Measurements from ENCODE around the gene CCDC6. TPM values are rescaled to one million over a fixed set of nuclear protein-coding genes. Genes with fewer than 3 reads are reported as not detected.
"Not testable (repeated sequence)": the region's sequence is repeated elsewhere in the genome, so short reads cannot be mapped to it uniquely, and the experiment has no call there.

CCDC6 gene
- total RNA-seq, 1 donor from 2014 or later: 32.3 TPM

GRCh38 chr10:59754951-59755350, 151.4 kb downstream of the CCDC6 start:
- no peak for DNase-seq

DNA sequence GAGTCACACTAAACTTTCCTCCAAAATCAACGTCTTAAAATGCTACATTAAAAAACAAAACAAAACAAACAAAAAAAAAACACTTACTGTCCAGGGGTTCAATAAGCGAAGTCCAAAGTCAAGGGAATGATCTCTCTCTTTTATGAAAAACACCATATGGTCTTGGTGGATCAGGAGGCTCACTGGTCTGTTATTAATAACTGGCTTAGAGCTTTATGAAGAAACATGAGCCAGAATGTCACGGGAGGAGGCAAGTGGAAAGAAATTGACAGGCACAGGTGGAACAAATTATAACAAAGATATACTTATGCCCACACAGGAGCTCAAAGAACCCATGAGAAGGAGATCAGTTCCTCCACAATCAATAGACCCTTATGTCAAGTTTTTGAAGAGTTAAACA, 153.1 kb downstream of the CCDC6 start, which contains the start of gene MRLN:
Gene MRLN (minus strand): TSS at position 189 of the 400 bp plus-strand sequence.
- DNase-seq: no peak

GRCh38 chr10:59752278-59752940, 153.9 kb downstream of the CCDC6 start:
- DNase-seq: no peak

DNA sequence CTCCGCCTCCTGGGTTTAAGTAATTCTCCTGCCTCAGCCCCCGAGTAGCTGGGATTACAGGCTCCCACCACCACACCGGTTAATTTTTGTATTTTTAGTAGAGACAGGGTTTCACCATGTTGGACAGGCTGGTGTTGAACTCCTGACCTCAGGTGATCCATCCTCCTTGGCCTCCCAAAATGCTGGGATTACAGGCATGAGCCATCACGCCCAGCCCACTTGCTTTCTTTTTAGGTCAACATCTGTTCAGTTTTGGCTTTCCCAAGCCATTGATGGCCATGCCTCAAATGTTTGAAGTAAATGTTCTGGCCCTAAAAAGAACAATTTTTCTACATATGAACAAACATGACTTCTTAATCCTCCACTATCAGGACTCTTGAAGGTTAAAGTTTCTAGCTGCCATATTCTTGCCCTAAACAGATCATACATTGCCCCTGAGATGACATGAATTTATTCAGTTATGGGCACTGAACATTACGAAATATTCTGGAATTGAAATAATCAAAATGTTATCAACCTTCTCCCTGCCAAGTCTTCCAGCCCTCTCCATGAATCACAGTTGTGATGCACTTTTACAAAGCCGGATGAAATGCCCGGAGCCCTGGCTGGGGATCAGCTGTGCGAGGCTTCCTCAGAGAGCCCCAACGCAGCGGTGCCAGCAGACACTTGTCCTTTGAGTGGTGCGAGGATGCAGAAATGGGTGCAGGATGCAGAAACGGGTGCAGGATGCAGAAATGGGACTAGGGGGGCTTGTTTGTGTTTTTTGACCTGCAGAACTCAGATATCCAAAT, 156.0 kb downstream of the CCDC6 start:
- no peak for DNase-seq

DNA sequence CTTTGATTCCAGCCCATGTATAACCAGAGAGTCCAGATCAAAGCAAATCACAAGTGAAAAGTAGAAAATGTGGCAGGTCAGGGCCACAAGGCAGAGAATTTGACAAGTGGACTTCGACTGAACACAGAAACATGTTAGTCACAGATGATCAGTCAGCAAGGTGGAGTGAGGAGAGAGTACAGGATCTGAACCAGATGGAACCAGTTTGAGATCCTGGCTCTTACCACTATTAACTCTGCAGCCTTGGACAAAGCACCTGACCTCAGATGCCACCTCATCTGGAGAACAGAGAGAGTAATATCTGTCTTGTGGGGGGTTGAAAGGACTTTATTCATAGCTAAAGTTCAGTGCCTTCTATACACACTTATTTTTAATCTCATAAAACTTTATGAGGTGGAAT, 157.5 kb downstream of the CCDC6 start:
- DNase-seq: no peak

DNA sequence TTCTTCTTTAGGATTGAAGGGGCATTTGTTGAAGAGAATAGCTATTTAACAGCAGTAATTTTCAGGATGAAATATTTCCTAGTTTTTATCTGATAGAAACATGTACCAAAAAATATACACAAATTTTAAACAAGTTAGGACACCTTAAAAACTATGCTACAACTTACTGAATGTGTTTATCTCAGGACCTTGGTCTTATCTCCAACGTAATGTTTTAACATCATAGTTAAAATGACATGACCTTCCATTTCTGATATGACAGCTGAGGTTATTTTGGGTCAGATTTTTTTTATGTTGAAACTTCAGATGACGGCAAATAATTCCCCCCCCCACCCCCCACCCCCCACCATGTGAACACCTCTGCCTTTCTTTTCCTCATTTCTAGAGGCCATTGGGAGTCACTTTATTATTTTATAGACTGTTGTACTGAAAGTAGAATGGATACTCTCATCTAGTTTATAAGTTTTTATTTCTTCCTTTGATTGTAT, 161.1 kb downstream of the CCDC6 start:
- no peak for DNase-seq

GRCh38 chr10:59744762-59745161, 161.6 kb downstream of the CCDC6 start:
- not testable (repeated sequence) for DNase-seq

DNA sequence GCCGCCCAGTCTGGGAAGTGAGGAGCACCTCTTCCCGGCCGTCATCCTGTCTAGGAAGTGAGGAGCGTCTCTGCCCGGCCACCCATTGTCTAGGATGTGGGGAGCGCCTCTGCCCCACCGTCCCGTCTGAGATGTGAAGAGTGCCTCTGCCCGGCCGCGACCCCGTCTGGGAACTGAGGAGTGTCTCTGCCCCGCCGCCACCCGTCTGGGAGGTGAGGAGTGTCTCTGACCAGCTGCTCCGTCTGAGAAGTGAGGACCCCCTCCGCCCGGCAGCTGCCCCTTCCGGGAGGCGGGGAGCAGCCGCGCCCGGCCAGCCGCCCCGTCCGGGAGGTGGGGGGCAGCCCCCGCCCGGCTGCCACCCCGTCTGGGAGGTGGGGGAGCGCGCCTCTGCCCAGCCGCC, 162.2 kb downstream of the CCDC6 start:
- DNase-seq: not testable (repeated sequence)

GRCh38 chr10:59741583-59741982, 164.8 kb downstream of the CCDC6 start:
- DNase-seq: no peak

DNA sequence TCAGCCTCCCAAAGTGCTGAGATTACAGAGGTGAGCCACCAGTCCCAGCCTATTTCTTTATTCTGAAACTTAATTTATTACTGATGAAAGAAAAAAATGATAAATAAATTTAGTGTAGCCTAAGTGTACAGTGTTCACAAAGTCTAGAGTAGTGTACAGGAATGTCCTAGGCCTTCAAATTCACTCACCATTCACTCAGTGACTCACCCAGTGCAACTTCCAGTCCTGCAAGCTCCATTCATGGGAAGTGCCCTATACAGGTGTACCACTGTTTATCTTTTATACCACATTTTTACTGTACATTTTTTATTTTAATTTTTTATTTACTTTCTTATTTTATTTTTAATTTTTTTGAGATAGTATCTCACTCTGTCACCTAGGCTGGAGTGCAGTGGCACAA, 165.3 kb downstream of the CCDC6 start:
- no peak for DNase-seq

Other genes starting within 250 kb of the CCDC6 start
- gene SLC16A9, start 196.7 kb downstream of the CCDC6 start, total RNA-seq: 11.4 TPM
- not detected for gene MRLN, start 153.1 kb downstream of the CCDC6 start, total RNA-seq

Measured in occipital lobe (tissue), 2 donors.